GM04503 (cell line): ENCODE data around the gene TEDC1.

Experiments used
- DNase-seq: peaks from one replicate; pipeline ENCODE4 v3.0.0-alpha.2; 2012; ENCODE audit warnings: low read depth

The TEDC1 gene

DNA sequence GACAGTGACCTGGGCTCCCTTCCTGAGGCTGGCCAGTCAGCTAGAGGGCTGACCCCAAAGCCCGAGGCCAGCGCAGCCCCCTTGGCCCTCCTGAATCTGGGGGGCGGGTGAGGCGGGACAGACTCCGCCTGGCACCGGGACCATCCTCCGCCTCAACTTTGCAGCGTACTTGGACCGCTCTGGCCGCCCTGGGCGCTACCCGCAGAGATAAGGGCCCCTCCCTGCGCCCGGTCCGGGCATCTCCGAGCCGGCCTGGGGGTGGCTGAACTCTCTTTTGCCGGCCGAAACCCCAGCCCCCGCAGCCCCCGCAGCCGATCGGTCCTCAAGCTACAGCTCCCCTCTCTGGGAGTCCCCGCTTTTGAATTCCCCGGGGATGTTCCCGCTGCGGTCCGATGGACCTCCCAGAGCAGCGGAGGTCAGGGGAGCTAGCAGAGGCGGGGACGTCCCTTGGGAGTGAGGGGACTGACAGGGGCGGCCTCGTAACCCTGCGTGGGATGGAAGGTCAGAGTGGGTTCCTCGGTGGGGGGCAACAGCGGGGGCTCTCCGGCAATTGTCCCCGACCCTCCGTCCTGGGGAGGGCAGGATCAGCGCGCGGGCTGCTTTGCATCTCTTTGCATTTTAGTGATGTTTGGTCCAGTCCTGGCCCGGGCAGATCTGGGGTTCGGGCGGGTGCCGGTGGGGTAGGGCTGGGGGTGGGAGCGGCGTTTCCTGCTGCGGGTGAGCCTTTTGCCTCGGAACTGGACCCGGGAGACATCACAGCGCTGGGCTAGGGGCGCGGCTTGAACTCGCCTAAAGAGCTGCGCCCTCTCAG lies 4.7 kb upstream of the TEDC1 start, which contains the start of gene CRIP1:
TSS of gene CRIP1 (plus strand) at position 724 of the 811 bp plus-strand sequence. CDS start 374 bp downstream, outside the sequence.
- DNase-seq: no peak

DNA sequence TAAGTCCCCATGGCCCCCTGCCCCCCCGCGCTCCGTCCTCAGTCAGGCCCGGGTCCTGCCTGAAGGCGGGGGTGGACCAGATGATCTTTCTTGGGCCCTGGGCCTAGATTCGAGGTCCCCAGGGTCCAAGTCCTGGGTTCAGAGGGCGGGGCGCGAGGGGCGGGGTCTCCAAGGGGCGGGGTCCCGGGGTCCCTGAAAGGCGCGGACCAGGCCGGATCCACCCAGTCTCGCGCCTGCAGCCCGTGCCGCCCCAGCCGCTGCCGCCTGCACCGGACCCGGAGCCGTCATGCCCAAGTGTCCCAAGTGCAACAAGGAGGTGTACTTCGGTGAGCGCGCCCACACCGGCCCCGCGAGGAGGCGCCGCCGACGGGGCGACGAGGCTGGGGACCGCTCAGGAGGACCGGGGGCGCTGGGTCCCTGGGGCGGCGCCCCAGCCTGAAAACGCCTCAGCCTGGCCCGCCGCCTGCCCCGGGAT lies 4.0 kb upstream of the TEDC1 start:
- DNase-seq: no peak

DNA sequence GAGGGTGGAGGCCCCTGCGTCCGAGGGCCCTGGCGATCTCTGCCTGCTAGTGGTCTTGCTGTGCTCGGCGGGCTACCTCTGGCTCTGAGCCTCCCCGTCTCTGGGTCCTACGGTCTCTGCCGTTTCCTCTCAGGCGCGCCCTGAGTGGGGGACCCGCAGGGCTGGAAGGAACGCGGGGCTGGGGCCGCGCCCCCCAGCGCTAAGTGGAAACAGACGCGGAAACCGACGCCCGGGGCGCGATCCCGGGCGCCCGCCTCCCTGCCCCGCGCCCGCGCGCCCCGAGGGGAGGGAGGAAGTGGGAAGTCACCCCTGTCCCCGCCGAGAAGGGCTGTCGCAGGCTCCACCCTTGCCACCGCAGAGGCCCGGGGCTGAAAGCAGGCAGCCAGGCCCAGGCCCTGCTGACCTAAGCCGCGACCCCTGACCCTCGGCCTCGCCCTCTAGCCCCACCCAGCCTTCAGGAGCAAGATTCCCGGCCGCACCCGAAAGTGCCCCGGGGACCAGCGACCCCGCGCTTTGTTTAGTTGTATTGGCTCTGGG lies 3.5 kb upstream of the TEDC1 start:
- DNase-seq: no peak

DNA sequence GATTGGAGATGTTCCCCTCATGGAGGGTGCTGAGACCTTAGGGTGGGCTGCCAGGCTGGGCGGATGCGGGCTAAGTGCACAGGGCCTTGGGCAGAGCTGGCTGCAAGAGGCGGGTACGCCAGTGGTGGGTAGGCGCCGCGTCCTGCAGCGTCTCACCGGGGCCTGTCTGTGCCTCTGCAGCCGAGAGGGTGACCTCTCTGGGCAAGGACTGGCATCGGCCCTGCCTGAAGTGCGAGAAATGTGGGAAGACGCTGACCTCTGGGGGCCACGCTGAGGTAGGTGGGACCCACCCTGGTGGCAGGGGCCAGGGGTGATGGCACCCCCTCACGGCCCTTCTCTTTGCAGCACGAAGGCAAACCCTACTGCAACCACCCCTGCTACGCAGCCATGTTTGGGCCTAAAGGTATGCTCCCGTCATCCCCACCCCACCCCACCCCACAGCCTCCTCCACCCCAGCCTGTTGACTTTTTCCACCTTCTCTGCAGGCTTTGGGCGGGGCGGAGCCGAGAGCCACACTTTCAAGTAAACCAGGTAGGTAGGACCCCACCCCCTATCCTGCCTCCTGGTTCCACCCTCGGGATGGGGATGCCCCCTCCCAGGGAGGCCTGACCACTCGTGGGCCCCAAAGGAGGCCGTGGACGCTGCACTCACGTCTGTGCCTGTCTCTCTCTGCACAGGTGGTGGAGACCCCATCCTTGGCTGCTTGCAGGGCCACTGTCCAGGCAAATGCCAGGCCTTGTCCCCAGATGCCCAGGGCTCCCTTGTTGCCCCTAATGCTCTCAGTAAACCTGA lies 2.9 kb upstream of the TEDC1 start:
- DNase-seq: no peak

DNA sequence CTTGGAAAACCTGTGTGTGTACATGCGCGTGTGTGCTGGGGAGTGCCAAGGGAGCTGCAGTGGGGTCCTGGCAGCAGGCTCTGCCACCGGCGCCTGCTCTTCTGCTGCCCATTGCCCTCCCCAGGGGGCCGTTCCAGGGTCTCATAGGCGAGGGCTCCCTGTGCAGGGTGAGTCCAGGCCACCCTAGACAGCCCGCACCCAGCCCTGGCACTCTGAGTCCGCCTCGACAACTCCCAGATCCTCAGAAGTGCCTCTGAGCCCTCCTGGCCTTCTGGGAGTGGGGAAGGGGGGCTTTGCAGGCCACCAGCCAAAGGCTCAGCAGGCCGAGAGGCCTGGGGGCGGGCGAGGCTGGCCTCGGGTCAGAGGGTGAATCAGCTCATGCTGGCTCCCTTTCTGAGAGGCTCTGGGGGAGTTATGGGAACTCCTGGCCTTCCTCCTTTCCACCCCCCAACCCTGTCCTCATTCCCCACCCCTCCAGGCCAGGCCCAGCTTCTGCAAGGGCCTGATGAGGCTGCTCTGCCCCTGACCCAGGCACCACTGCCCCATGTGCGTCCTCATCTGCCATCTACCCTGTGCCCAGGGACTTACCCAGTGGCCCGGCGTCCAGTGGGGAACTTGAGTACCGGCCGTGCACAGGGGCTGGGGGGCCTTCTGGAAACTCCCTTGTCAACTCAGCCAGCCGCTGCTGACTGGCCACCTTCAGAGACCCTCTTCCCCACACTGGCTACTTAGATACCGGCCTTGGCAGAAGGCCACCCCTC lies 2.1 kb upstream of the TEDC1 start:
- DNase-seq: no peak

DNA sequence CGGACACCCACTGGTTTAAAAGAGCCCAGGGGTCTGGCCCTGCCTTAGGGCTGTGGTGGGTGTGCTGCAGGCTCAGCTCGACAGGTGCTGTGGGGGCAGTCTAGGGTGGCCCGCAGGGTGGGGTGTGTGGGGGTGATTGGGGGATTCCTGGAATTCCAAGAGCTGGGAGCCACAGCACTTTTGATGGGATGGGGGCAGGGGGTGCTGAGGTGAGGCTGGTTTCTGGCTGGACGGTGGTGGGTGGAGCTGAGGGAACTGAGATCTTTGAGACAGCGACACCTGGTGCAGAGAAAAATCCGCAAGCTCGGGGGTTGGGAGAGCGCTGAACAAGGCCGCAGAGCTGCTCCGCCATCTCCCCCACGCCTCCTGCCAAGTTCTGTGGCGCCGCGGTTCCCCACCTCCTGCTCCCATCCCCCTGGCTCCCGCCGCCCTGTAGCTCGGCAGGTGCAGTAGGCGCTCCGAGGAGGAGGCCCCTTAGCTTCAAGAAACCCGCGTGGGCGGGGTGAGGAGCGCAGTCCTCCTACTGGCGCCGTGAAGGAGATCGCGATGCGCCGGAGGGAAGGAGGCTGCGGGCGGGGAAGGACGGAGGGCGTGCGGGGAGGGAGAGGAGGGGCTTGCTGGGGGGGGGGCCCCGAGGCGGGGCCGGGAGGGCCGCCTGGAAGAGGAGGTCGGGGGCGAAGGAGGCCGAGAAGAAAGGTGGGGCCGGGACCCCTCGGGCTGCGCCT lies 1.3 kb upstream of the TEDC1 start:
- no peak for DNase-seq

DNA sequence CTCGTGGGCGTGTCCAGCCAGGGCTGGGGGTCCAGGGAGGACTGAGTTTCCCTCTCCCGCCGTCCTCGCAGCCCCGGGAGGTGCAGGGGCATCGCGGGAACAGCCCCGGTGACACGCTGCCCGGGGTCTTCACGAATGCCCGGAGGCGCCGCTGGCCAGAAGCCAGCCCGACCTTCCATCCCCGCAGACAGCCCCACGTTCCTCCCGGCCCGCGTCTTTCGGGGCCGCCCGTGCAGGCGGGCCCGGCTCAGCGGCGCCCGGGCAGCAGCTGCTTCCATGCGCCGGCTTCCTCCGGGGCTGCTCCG lies 827 bp upstream of the TEDC1 start:
- no peak for DNase-seq

DNA sequence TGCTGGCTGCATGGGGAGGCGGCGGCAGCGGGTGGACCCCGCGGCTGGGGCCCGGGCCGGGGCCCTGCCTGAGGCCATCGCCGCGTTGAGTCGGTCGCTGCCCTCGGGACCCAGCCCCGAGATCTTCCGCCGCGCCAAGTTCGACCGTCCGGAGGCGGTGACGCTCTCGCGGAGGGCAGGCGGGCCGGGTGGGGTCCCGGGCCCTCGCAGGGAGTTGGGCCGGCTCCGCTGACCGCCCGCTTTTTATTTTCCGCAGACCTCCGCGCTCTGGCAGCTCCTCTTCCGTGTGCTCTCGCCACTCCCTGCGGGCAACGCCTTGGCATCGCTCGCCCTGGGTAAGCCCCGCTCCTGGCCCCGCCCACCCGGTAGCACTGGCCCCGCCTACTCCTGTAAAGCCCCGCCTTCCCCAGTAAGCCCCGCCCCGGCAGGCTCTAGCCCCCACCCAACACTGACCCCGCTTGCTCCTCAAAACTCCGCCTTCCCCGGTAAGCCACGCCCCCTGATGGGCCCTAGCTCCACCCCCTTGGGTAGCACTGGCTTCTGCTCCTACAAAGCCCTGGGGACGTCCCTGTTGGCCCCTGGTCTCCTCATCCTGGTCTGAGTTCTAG lies 424 bp downstream of the TEDC1 start:
- no peak for DNase-seq

DNA sequence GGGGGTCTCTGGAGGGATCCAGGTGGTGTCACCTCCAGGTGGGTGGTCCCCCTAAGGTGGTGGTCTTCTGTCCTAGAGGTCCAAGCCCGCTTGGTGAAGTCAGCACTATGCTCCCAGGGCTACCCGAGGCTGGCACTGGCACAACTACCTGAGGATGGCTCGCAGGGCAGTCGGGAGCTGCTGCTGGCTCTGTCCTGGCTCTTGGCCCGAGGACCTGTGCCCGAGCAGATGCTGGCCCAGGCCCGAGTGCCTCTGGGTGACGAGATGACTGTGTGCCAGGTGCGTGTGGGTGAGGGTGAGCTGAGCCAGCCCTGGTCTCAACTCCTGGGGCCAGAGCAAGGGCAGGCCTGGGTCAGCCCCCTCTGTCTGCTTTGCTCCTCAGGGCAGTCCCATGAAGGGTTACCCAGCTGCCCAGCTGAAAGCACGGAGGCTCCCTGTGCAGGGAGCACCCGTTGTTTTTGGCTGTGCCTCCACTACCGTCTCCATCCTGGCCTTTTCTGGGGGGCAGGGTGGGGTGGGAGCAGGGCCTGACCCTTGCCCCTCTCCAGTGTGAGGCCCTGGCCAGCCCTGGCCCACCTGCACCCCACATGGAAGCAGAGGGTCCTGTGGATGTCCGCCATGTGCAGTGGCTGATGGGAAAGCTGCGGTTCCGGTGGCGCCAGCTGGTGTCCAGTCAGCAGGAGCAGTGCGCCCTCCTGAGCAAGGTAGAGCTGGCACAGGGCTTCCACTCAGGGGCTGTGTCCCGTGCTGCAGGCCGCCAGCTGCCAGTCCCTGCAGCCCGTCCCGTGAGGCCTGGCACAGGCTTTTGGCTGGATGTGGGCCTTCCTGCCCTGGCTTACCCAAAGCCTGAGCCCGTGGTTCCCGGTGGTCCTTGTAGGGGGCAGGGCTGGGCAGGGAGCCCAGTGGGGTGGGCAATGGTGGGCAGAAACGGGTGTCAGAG lies 1.3 kb downstream of the TEDC1 start:
- no peak for DNase-seq

DNA sequence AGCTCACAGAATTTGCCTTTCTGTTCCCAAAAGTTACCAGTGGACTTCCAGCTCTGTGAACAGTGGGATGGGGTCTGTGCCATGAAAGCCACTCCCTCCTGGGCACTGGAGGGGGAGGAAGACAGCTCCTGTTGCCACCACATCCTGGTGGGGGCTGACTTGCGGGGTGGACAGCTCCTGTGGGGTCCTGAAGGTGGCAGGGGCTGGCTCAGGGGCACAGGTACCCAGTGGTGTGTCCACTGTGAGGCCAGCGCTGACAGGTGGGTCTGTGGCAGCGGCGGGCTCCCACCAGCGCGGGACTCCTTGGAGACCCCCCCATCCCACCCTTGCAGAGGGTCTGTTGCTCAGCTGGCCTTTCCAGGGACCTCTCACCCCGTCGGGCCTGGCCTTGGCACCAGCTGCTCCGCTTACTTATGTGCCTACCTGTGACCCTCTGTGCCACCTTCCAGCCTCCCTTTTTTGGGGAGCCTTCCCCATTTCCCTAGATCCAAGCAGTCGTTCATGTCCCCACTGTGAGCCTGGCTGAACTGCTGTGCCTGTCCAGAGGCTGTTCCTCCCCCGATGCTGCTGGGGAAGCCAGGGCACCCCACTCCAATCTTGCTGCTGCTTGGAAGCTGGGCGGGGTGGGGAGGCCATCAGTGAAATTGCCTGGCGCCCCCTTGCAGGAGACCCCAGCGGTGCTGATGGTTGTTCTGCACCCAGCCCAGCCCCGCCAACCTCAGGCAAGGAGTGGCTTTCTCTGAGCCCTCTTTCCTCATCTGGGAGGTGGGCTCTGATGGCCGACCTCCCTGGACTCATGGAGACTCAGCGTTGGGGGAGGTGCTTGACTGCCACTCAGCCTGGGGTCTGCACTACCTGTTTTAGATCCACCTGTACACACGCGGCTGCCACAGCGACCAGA lies 2.2 kb downstream of the TEDC1 start:
- no peak for DNase-seq

DNA sequence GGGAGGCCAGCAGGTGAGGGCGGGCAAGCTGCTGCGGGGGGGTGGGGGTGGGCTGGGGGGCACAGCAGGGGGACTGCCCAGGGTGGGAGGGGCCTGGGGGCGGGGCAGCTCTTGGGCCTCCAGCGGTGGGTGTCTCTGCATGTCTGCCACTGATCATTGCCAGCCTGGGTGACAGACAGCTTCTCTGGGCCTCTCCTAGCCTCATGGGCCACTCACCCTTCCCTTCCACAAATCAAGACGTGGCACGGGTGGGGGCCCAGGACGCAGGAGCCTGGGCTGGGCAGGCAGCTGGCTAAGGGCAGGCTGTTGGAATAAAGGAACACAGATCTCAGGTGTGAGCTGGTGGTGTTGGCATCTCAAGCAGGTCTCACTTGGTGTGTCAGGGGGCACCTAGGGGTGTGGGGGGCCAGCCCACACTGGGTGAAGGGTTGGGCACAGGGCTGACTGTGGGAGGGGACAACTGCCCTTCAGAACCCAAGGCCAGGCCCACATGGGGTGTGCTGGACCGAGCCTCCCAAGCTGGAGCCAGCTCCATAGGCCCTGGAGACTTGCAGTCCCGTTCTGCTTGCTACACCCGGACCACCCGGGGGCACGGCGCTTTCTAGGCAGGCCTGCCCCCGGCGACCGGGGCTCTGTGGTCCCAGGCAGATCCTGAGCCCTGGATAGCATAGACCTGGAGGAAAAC lies 3.0 kb downstream of the TEDC1 start:
- no peak for DNase-seq

DNA sequence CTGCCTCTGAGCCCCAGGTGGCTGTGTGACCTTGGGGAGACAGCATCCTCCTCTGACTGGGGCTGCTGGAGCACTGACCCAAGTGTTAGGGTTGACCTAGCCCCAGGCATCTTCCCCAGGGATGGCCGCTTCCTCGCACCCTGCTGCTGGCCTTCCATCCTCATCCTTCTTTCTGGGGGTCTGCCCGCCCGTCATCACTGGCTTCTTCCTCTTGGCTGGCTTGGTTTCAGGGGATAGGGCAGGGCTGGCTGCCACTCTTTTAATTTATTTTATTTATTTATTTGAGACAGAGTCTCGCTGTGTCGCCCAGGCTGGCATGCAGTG lies 3.5 kb downstream of the TEDC1 start:
- DNase-seq: no peak

DNA sequence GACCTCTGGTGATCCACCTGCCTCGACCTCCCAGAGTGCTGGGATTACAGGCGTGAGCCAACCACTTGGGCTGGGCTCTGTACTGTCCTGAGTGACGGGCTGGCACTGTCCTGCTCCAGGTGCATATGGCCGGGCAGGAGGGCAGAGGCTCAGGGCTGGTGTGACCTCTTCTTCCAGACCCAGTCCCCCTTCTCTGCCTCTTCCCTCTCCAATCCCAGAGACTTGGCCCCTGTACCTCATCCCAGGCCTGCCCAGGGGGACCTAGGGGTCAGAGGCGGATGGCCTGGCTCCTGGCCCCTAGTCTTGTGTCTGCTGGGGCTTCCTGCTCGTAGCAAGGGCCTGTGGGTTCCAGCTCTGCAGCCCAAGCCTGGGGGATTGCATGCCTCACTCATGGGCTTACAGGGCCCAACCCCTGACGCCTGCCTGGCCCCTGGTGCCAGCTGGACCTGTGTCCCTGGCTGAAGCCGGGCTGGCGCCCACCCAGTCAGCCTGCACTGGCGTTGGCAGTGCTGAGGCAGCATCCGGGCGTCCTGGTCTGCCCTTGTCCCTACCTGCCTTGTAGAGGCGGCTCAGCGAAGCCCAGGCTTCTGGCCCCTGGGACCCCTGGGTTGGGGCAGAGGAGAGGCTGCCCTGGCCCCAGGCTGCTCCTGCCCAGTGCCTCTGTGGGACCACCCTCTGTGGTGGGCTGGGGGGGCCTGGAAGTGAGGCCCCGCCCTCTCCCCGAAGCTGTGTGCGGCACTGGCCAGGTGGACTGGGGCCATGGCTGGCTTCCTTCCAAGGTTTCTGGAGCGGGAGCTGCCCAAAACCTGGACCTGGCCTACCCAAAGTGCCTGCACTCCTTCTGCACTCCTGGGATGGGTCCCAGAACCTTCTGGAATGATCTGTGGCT lies 4.3 kb downstream of the TEDC1 start:
- DNase-seq: no peak

DNA sequence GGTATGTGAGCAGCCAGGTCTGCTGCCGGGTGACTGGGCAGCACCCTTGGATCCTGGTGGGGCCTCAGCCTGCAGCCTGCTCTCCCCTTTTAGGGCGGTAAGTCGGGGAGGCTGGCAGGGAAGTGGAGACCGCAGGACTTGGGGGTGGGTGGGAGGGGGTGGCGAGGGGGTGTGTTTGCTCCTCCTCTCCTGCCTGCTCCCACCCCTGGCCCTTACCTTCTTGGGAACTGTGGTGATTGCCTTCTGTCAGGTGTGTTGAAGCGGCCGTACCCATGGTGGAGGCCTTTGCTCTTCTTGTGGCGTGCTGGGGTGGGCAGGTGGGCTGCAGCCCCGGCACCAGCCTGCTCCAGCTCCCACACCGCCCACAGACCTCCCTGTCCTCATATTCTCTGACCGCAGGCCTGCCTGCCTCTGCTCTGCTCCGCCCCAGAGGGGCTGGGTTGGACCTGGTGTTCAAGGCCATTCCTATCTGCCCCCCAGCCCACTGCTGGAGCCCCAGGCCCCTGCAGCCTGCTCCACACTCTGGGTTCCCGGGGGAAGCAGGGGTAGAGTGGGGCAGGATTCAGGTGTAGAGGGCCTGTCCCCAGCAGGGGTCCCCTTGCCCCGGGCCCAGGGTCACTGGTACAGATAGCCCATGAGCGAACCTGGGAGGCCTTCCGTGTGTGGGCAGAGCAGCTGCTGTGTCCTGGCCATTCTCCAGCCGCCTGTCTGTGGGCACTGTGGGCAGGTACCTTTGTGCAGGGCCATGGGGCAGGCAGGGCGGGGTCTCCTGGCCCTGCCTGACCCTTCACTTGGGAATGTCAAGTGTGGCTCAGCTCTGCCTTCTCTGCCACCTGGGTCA lies 5.2 kb downstream of the TEDC1 start:
- no peak for DNase-seq

DNA sequence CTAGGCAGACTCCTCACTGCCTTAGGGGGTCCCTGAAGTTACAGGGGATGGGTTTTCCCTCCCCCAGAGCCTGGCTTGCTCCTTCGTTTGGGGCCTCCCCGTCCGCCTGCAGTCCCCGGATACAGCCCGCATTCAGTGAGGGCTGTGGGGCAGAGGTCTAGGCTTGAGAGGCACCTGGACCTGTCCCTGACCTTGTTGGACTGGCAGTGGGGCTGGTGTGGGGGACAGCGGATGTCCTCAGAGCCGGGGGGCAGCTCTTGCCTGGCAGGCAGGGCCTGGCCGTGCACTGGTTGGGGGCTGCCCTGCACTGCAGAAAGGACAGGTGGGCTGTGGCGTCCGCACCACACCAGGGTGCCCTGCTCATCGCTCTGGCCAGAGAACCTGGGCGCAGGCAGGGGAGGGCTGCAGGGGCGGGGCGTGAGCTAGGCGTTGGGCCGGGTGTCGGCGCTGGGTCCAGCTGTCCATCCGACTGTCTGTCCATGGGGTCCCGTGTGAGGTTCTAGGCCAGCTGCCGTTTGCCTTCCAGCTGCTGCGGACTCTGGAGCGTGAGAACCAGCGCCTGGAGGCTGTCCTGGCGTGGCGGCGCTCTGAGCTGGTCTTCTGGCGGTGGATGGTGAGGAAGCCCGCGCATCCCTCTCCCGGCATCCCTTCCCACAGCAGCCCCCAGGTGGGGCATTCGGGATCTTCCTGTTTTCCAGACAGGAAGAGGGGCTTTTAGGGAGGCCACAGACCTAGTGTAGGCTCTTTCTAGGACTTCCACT lies 6.0 kb downstream of the TEDC1 start:
- no peak for DNase-seq
